Thoracic aorta (tissue), 2 donors: ENCODE results near the gene SUN3. TPM values are rescaled to one million over a fixed set of nuclear protein-coding genes. Genes with fewer than 3 reads are reported as not detected.

Experiments used
- ATAC-seq: fragments of 150-250 bp; one replicate; pipeline ENCODE4 v1.8.0; 2017; ENCODE audit warnings: low read depth; ENCODE audit not compliant: insufficient number of reproducible peaks, low FRiP score
- DNase-seq: peaks from one replicate; pipeline ENCODE4 v3.0.0-alpha.2; 2020; ENCODE audit warnings: low spot score
- H3K27ac ChIP-seq, 2 donors: fragments of 200-600 bp; sonication (generic); 1 replicate in 1 of 2; 2 replicates in 1 of 2; pipeline ENCODE4 v1.5.1; 2016; ENCODE audit warnings: mild to moderate bottlenecking in 2 of 2, moderate library complexity in 2 of 2
- H3K27me3 ChIP-seq: fragments of 200-600 bp; sonication (generic); replicated peaks from 2 replicates; pipeline ENCODE4 v1.6.0; 2016; ENCODE audit warnings: mild to moderate bottlenecking; ENCODE audit not compliant: insufficient read depth
- H3K36me3 ChIP-seq: fragments of 200-600 bp; sonication (generic); one replicate; pipeline ENCODE4 v1.5.1; 2016
- H3K4me1 ChIP-seq, 2 donors: fragments of 200-600 bp; sonication (generic); 1 replicate in 1 of 2; 2 replicates in 1 of 2; pipeline versions ENCODE4 v1.5.1 to v1.6.0; 2016; ENCODE audit warnings: low read depth in 2 of 2, mild to moderate bottlenecking in 1 of 2; ENCODE audit not compliant: control insufficient read depth in 1 of 2
- H3K4me3 ChIP-seq: fragments of 200-600 bp; sonication (generic); 2 replicates; pipeline ENCODE4 v1.5.1; 2016; ENCODE audit warnings: mild to moderate bottlenecking
- H3K9me3 ChIP-seq: fragments of 200-600 bp; sonication (generic); 2 replicates; pipeline ENCODE4 v1.5.1; 2016
- total RNA-seq, 2 donors: library from RNA; depleted of rRNA; stranded (reverse); fragments of >200 nt; gene quantifications; one replicate each; pipeline versions ENCODE4 v1.1.0 to v1.2.3, GENCODE V29; 2016
- TF ChIP-seq, protein P1 (sequence below): fragments of 200-600 bp; sonication (generic); IDR thresholded peaks from one replicate; pipeline ENCODE4 v1.5.1; 2019; ENCODE audit warnings: antibody characterized with exemption

SUN3 gene
- total RNA-seq, 2 donors from 2014 or later: not detected

DNA sequence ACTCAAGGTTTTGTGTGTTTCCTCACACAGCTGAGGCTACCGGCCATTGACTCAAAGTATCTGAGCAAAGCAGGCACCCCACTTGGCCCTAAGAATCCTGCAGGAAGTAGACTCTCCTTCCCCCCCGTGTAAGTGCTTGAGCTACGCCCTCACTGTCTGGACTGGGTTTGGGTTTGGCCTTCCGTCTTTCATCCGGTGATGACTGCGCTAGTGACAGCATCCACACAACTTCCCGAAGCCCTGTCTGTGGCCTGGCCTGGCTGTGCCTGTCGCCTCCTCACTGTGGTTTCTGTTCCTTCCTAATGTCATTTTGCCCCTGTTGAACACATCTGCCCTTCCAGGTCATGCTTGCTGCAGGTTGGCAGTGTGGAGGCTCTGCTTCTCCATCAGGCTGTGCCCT, 20.9 kb upstream of the SUN3 start:
- TF ChIP-seq, protein P1, sequence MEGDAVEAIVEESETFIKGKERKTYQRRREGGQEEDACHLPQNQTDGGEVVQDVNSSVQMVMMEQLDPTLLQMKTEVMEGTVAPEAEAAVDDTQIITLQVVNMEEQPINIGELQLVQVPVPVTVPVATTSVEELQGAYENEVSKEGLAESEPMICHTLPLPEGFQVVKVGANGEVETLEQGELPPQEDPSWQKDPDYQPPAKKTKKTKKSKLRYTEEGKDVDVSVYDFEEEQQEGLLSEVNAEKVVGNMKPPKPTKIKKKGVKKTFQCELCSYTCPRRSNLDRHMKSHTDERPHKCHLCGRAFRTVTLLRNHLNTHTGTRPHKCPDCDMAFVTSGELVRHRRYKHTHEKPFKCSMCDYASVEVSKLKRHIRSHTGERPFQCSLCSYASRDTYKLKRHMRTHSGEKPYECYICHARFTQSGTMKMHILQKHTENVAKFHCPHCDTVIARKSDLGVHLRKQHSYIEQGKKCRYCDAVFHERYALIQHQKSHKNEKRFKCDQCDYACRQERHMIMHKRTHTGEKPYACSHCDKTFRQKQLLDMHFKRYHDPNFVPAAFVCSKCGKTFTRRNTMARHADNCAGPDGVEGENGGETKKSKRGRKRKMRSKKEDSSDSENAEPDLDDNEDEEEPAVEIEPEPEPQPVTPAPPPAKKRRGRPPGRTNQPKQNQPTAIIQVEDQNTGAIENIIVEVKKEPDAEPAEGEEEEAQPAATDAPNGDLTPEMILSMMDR: no peak
- Histone ChIP-seq H3K27ac (no peak overlapping the region), H3K9me3 (no peaks in the 10 kb centered on the region), H3K4me3 (no peak overlapping the region), H3K4me1 (no peaks in the 10 kb centered on the region), H3K36me3 (no peaks in the 10 kb centered on the region), H3K27me3 (no peaks in the 10 kb centered on the region)
- ATAC-seq: no peak
- no peak for DNase-seq

DNA sequence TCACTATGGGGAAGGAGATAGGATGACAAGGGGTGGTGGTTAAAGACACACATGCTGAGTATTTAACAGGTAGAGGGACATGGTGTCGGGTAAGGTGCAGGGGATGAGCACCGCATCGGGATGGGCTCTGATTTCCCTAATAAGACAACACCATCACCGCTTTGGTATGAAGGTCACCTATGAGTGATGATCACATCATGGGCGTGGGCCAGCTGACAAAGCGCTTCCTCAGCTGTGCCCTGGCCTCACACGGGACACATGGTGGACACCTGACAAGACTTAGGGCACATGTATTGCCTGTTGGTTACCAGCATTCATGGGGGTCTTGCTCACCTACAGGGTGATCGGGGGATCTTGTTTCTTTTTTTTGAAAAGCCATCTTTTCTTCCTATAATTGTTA, 19.2 kb upstream of the SUN3 start:
- H3K27ac ChIP-seq: no peak overlapping the region
- no peak overlapping the region for H3K4me3 ChIP-seq
- no peaks in the 10 kb centered on the region for H3K4me1 ChIP-seq
- TF ChIP-seq, protein P1: no peak
- DNase-seq: no peak
- no peak for ATAC-seq
- H3K36me3 ChIP-seq: no peaks in the 10 kb centered on the region
- H3K27me3 ChIP-seq: no peaks in the 10 kb centered on the region
- no peaks in the 10 kb centered on the region for H3K9me3 ChIP-seq

DNA sequence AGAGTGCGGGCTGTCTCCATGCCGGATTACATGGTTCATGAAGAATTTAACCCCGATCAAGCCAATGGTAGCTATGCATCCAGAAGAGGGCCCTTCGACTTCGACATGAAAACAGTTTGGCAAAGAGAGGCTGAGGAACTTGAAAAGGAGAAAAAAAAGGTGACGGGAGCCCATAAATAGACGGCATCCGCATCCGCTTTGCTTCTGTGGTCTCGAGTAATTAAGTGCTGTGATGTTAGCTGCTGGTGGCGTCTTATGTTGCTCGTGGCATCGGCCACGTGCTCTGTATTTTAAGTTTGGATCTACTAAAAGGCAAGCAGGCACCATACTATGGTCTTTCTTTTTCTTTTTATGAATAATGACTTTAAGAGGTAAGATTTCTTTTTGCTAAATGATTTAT, 17.6 kb upstream of the SUN3 start:
- no peaks in the 10 kb centered on the region for H3K27me3 ChIP-seq
- TF ChIP-seq, protein P1: no peak
- H3K4me3 ChIP-seq: no peak overlapping the region
- no peaks in the 10 kb centered on the region for H3K36me3 ChIP-seq
- no peak for DNase-seq
- H3K4me1 ChIP-seq: no peaks in the 10 kb centered on the region
- ATAC-seq: no peak
- no peaks in the 10 kb centered on the region for H3K9me3 ChIP-seq
- no peak overlapping the region for H3K27ac ChIP-seq

DNA sequence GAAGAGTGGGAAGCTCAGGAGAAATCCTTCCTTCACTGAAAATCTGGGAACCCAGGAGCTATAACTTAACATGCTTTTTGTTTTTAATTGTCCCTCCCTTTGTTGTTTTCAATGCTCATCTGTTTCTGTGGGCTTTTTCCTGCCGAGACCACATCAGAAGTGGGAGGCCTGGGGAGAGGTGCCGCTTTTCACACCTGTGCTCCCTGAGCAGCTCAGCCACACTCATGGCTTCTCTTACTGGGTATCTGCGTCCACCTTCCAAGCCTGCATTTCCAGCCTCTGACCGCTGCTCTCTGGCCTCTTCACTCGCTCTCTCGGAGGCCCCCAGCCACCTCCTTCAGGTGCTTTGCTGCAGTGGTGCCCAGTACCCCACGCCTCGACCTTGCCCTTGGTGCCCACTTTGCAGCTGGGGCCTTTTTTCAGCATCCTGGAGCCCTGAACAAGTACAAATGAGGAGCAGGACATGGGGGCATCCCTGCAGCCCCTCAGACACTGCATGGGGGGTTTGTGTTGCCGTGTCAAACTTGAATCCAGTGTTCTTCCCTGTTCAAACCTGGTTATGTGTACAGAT, 16.4 kb upstream of the SUN3 start:
- DNase-seq (no peak), ATAC-seq (no peak)
- TF ChIP-seq, protein P1: no peak
- H3K27ac ChIP-seq: no peak overlapping the region
- H3K27me3 ChIP-seq: no peaks in the 10 kb centered on the region
- no peaks in the 10 kb centered on the region for H3K4me1 ChIP-seq
- H3K36me3 ChIP-seq: no peaks in the 10 kb centered on the region
- no peak overlapping the region for H3K4me3 ChIP-seq
- H3K9me3 ChIP-seq: no peaks in the 10 kb centered on the region

DNA sequence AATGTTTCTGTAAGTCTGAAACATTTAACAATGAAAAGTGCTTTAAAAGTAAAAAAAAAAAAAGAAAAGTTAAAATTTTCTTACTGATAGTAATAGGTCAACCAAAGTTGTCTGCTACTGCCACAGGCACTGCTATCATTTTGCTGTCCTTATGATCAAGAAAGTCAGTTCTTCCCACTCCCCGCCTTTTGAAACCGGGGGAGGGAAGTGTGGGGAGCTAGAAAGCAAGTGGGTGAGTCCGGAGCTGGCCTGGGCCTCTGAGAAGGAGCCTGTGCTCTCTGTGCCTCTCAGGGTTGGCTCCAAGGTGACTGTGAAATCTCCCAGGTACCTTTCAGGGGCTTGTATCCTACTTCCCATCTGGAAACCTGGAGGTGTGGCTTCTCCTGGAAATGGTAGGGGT, 13.7 kb upstream of the SUN3 start:
- Histone ChIP-seq H3K4me3 (no peak overlapping the region), H3K27me3 (no peaks in the 10 kb centered on the region), H3K36me3 (no peaks in the 10 kb centered on the region), H3K9me3 (no peaks in the 10 kb centered on the region), H3K4me1 (no peaks in the 10 kb centered on the region), H3K27ac (no peak overlapping the region)
- ATAC-seq: no peak
- no peak for DNase-seq
- TF ChIP-seq, protein P1: no peak
